Measurements from ENCODE around the gene ABCA3.

DNA sequence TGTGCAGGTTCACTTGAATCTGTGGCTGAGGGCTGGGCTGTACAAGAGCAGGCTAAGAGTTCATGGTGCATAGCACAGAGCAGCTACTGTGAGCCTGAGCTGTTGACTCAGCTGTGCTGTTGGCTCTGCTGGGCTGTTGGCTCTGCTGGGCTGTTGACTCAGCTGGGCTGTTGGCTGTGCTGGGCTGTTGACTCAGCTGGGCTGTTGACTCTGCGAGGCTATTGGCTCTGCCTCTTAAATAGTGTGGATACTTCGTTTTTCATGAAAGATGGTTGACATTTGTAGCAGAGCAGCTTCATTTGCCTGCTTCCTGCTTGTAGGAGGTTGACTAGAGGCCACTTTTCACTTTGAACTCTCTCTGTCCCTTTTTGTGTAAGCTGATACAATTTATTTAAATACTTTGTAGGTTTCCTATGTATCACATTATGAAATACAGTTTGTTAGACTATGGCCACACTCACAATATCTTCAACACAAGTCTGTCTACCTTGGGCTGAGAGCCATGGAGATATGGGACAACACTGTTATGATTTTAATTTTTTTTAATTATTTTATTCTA lies 48.4 kb upstream of the ABCA3 start:
- TF ChIP-seq, protein P1, sequence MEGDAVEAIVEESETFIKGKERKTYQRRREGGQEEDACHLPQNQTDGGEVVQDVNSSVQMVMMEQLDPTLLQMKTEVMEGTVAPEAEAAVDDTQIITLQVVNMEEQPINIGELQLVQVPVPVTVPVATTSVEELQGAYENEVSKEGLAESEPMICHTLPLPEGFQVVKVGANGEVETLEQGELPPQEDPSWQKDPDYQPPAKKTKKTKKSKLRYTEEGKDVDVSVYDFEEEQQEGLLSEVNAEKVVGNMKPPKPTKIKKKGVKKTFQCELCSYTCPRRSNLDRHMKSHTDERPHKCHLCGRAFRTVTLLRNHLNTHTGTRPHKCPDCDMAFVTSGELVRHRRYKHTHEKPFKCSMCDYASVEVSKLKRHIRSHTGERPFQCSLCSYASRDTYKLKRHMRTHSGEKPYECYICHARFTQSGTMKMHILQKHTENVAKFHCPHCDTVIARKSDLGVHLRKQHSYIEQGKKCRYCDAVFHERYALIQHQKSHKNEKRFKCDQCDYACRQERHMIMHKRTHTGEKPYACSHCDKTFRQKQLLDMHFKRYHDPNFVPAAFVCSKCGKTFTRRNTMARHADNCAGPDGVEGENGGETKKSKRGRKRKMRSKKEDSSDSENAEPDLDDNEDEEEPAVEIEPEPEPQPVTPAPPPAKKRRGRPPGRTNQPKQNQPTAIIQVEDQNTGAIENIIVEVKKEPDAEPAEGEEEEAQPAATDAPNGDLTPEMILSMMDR (IDR thresholded peaks at IDR 0.05) = no peak
- peak; percentile 80 for TF ChIP-seq POLR2AphosphoS5 (IDR thresholded peaks at IDR 0.05; ENCODE audit: low read depth, low read length)
- TF ChIP-seq TCF7L2 (IDR thresholded peaks at IDR 0.05; ENCODE audit: low read depth, low read length) = peak; percentile 43; the same call in 1 of the 2 replicates
